Type B pancreatic cell (in vitro differentiated cells): ENCODE results near the gene CHN2. TPM values are rescaled to one million over a fixed set of nuclear protein-coding genes. Genes with fewer than 3 reads are reported as not detected.

Experiments
- DNase-seq: peaks from one replicate; pipeline ENCODE4 v3.0.0; 2021; ENCODE audit warnings: mixed read lengths; ENCODE audit not compliant: unreplicated experiment; ENCODE audit errors: extremely low spot score
- H3K27ac Mint-ChIP-seq: 2 replicates; pipeline ENCODE4 v1.8.0; 2021; ENCODE audit warnings: mild to moderate bottlenecking, mixed read lengths
- H3K27me3 Mint-ChIP-seq: 2 replicates; pipeline ENCODE4 v1.8.0; 2021; ENCODE audit warnings: mixed read lengths
- H3K36me3 Mint-ChIP-seq: 2 replicates; pipeline ENCODE4 v1.8.0; 2021; ENCODE audit warnings: mixed read lengths
- H3K4me1 Mint-ChIP-seq: one replicate; pipeline ENCODE4 v1.8.0; 2021; ENCODE audit warnings: mixed read lengths; ENCODE audit not compliant: unreplicated experiment
- H3K4me3 Mint-ChIP-seq: 2 replicates; pipeline ENCODE4 v1.8.0; 2021; ENCODE audit warnings: mild to moderate bottlenecking, mixed read lengths
- H3K9me3 Mint-ChIP-seq: 2 replicates; pipeline ENCODE4 v1.8.0; 2021; ENCODE audit warnings: mixed read lengths
- total RNA-seq: library from RNA; stranded (reverse); gene quantifications from 2 replicates; pipeline ENCODE4 v1.2.1, GENCODE V29; 2021; ENCODE audit warnings: low replicate concordance
- TF ChIP-seq, protein P1 (sequence below): fragments of 200-600 bp; sonication (generic); conservative IDR thresholded peaks from 2 replicates; pipeline ENCODE4 v1.5.0; 2021; ENCODE audit warnings: antibody characterized with exemption, mild to moderate bottlenecking

The CHN2 gene
- total RNA-seq, 1 donor from 2014 or later = 19.7 TPM

DNA sequence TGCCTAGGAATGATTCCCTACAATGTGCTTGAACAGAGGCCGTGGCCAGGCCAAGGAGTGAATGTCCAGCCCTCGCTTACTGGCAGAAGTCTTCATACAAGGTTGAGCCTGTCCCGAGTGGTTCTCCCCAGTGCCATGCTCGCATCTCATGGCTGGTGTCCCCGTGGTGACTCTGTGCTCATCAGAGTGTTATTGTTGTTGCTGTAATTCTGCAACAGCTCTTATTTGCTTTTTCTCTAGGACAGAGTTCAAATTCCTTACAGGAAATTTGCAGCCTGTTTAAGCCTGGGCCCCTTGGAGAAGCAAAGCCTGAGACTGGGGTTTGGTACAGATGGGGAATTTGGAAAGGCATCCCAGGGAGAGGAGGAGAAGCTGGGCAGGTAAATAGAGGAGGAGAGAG is 211.3 kb downstream of the CHN2 start:
- H3K4me1 Mint-ChIP-seq = peaks cover 20% of the 10 kb centered on the region
- peaks cover 6% of the 10 kb centered on the region for H3K27me3 Mint-ChIP-seq
- peaks cover 4% of the 10 kb centered on the region for H3K36me3 Mint-ChIP-seq
- H3K4me3 Mint-ChIP-seq = no peak overlapping the region
- TF ChIP-seq, protein P1, sequence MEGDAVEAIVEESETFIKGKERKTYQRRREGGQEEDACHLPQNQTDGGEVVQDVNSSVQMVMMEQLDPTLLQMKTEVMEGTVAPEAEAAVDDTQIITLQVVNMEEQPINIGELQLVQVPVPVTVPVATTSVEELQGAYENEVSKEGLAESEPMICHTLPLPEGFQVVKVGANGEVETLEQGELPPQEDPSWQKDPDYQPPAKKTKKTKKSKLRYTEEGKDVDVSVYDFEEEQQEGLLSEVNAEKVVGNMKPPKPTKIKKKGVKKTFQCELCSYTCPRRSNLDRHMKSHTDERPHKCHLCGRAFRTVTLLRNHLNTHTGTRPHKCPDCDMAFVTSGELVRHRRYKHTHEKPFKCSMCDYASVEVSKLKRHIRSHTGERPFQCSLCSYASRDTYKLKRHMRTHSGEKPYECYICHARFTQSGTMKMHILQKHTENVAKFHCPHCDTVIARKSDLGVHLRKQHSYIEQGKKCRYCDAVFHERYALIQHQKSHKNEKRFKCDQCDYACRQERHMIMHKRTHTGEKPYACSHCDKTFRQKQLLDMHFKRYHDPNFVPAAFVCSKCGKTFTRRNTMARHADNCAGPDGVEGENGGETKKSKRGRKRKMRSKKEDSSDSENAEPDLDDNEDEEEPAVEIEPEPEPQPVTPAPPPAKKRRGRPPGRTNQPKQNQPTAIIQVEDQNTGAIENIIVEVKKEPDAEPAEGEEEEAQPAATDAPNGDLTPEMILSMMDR = no peak
- no peak for DNase-seq
- no peaks in the 10 kb centered on the region for H3K9me3 Mint-ChIP-seq
- no peak overlapping the region for H3K27ac Mint-ChIP-seq

DNA sequence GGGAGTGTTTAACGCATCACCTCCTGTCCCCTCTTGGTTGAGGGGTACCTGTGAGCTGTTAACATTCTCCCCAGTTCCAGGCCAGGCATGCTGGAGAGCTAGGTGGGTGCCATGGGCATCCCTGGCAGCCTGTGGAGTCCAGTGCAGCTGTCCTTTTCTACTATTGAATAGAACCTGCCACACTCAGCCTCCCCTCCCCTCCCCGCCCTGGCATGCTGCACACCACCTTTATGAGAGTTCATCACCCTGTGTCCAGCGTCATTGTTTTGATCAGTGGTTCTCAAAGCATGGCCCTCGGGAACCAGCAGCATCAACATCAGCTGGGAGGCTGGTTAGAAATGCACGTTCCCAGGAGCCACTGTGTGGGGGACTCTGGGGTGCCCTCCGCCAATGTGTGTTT is 211.8 kb downstream of the CHN2 start:
- TF ChIP-seq, protein P1 = no peak
- H3K4me3 Mint-ChIP-seq = no peak overlapping the region
- H3K9me3 Mint-ChIP-seq = no peaks in the 10 kb centered on the region
- H3K27ac Mint-ChIP-seq = no peak overlapping the region
- peaks cover 20% of the 10 kb centered on the region for H3K4me1 Mint-ChIP-seq
- DNase-seq = no peak
- peaks cover 4% of the 10 kb centered on the region for H3K36me3 Mint-ChIP-seq
- peaks cover 6% of the 10 kb centered on the region for H3K27me3 Mint-ChIP-seq

DNA sequence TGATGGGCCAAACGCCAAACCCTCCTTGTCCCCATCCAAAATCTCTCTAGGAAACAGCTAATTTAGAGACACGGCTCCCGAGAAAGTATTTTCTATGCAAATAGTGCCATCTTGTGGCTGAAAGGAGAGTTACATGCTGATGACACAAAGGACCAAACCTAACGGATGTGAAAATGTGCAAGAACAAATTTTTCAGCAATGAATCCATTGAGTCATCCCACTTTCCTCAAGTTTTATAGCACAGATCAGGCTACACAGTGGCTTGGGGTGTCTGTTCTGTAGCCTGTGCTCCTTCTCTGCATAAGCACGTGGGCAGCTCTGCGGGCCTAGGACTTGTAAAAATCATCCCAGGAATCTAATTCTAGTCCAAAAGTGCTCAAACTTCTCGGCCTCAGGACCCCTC is 214.3 kb downstream of the CHN2 start:
- no peak for DNase-seq
- H3K9me3 Mint-ChIP-seq = no peaks in the 10 kb centered on the region
- H3K4me3 Mint-ChIP-seq = no peak overlapping the region
- peak overlapping the region; percentile 22 for H3K27ac Mint-ChIP-seq
- TF ChIP-seq, protein P1 = peak; percentile 92
- peaks cover 15% of the 10 kb centered on the region for H3K4me1 Mint-ChIP-seq
- H3K27me3 Mint-ChIP-seq = peaks cover 6% of the 10 kb centered on the region
- peaks cover 2% of the 10 kb centered on the region for H3K36me3 Mint-ChIP-seq

DNA sequence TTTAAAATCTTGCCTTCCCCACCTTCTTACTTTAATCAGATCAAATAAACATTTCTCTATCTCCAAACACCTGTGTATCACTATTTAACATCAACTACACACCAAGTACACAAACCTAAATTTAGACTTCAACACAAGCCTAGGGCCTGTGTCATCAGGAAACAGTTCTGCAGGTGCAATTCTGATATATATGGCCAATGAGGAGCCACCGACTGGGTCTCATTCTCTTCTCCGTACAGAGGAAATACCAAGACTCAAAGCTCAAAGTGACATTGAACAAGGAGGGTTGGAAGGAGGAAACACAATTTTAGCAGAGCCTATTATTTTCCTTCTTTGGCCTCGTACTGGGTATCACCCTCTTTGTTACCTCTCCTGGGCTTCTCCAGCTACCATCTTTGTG is 216.4 kb downstream of the CHN2 start:
- H3K27ac Mint-ChIP-seq = no peak overlapping the region
- DNase-seq = no peak
- TF ChIP-seq, protein P1 = no peak

DNA sequence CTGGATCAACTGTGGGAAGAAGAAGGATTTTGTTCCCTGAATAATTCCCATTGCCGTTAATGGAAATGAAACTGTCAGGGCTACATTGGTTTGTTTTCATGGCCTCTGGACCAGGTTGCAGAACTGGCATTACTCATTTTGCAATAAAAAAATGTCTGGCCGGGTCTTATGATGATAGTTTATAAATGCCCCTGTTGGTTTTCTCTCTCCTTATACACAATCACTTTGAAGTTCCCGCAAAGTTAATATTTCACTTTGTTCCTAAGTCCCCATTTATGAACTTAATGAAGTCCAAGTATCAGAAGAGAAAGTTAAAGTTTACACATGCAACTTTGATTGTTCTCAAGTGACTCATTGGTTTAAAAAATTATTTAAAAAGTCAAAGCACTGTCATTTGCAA is 218.3 kb downstream of the CHN2 start:
- H3K4me3 Mint-ChIP-seq = no peak overlapping the region
- TF ChIP-seq, protein P1 = no peak
- DNase-seq = no peak
- peaks cover 7% of the 10 kb centered on the region for H3K4me1 Mint-ChIP-seq
- H3K36me3 Mint-ChIP-seq = peaks cover 4% of the 10 kb centered on the region
- no peaks in the 10 kb centered on the region for H3K9me3 Mint-ChIP-seq
- peaks cover 3% of the 10 kb centered on the region for H3K27me3 Mint-ChIP-seq
- H3K27ac Mint-ChIP-seq = no peak overlapping the region

More for the DNA sequence above, 216.4 kb downstream of the CHN2 start:
- peaks cover 8% of the 10 kb centered on the region for H3K4me1 Mint-ChIP-seq
- no peaks in the 10 kb centered on the region for H3K9me3 Mint-ChIP-seq
- no peak overlapping the region for H3K4me3 Mint-ChIP-seq
- H3K36me3 Mint-ChIP-seq = peaks cover 4% of the 10 kb centered on the region
- peaks cover 6% of the 10 kb centered on the region for H3K27me3 Mint-ChIP-seq

DNA sequence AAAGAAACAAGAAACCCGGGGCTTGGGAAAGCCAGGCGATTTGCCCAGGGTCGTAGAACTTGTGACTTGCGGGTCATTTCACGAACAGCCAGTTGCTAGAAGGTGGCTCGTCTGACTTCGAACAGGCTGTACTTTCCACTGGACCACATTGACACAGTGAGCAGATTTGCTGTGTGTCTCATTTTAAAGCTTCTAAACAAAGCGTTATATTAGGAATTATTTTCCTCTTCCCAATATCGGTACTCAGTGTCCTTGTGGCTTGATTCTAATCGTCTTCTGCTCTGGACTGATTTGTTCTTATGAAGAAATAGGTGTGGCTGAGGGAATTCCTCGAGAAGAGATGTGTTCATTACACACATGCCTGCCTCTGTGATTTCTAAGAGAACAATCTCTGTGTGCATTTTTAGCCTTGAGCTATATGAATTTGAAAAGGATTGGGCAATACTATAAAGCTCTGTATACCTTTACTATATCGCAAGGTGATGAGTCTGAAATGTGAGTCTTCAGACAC is 219.1 kb downstream of the CHN2 start:
- Mint-ChIP-seq H3K4me1 (peaks cover 3% of the 10 kb centered on the region), H3K4me3 (no peak overlapping the region), H3K36me3 (peaks cover 4% of the 10 kb centered on the region), H3K27me3 (peaks cover under 1% of the 10 kb centered on the region), H3K27ac (no peak overlapping the region), H3K9me3 (no peaks in the 10 kb centered on the region)
- TF ChIP-seq, protein P1 = no peak
- DNase-seq = no peak
